Left renal pelvis (tissue), 4 donors: ENCODE measurements around the gene ACE. TPM values are rescaled to one million over a fixed set of nuclear protein-coding genes. Genes with fewer than 3 reads are reported as not detected.

Experiments used
- DNase-seq, 4 donors: peaks; one replicate each; pipeline ENCODE4 v3.0.0-alpha.2; 2013; ENCODE audit warnings: low read depth in 4 of 4, low spot score in 3 of 4
- polyA plus RNA-seq, 4 donors: library from polyadenylated mRNA; unstranded; fragments of 120-200 nt; gene quantifications; one replicate each; pipeline ENCODE4 v1.2.1, GENCODE V29; 2013; ENCODE audit not compliant: insufficient read length in 4 of 4

The ACE gene
- polyA plus RNA-seq, 4 donors: 3.5 to 18.2 (median 14.8) TPM

DNA sequence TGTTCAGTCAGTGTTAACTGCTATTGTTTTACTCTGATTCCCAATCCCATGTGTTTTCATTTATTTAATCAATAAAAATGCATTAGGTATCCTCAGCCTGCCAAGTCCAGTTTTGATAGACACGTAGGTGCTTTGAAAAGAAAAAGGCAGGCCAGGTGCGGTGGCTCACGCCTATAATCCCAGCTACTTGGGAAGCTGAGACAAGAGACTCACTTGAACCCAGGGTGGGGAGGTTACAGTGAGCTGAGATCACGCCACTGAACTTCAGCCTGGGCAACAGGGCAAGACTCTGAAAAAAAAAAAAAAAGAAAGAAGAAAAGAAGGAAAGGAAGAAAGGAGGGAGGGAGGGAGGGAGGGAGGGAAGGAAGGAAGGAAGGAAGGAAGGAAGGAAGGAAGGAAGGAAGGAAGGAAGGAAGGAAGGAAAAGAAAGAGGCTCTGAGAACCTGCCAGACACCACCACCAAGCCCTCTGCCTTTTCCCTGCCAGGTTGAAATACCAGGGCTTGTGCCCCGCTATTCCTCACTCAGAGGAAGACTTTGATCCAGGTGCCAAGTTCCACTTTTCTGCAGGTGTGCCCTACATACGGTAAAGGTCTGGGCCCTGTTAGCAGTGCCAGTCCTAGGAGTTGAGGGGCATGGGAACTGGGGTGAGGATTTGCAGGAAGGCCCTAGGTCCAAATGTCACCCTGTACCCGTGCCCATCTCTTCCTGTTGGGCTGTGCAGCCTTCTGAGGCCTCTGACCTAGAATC, 36.2 kb downstream of the ACE start:
- DNase-seq: no peak

DNA sequence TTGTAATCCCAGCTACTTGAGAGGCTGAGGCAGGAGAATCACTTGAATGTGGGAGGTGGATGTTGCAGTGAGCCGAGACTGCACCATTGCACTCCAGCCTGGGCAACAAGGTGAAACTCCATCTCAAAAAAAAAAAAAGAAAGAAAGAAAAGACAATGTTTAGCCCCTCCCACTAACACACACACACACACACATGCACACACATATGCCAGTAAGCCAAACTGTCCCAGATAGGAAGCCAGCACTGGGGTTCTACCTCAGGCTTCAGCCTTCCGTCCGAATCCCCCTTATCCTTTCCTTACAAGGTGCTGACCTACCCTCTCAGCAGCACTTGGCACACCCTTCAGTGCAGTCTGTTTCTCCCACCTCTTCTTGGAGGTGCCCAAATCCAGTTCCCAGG, 37.6 kb downstream of the ACE start:
- no peak for DNase-seq

DNA sequence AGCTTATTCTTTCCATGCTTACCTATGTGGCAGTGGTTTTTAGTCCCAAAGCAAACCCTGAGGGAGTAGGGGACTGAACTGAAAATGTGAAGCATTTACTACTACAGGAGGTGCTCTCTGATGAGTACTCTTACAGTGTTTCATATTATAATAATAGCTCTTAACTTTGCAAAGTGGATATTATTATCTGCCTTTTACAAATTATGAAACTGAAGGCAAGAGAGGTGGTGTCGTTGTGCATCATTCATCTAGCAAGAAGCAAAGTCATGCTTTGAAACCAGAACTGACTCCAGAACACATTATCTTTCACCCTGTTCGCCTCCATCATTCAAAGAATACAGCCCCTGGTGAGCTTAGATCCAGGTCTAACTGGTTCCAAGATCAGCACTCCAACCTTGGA, 38.1 kb downstream of the ACE start:
- no peak for DNase-seq

GRCh38 chr17:63515426-63515825, 38.6 kb downstream of the ACE start:
- DNase-seq: no peak

- DNase-seq: no peak
These were observed 40.3 kb downstream of the ACE start for GRCh38 chr17:63516910-63517824.

- DNase-seq: no peak
These were observed 41.1 kb downstream of the ACE start for GRCh38 chr17:63517825-63518534.

- no peak for DNase-seq
These were observed 42.4 kb downstream of the ACE start for GRCh38 chr17:63519116-63519881.

GRCh38 chr17:63519972-63520882, 43.4 kb downstream of the ACE start:
- peak in 2 of 4 donors; percentile 29 to 66 for DNase-seq

- DNase-seq: no peak
These were observed 46.5 kb downstream of the ACE start, which contains the start of gene KCNH6 for GRCh38 chr17:63523253-63523855. TSS of gene KCNH6 (plus strand) at chr17:63523358. CDS start at chr17:63523414, 56 bp downstream.

- DNase-seq: no peak
These were observed 47.2 kb downstream of the ACE start for GRCh38 chr17:63524051-63524450.

DNA sequence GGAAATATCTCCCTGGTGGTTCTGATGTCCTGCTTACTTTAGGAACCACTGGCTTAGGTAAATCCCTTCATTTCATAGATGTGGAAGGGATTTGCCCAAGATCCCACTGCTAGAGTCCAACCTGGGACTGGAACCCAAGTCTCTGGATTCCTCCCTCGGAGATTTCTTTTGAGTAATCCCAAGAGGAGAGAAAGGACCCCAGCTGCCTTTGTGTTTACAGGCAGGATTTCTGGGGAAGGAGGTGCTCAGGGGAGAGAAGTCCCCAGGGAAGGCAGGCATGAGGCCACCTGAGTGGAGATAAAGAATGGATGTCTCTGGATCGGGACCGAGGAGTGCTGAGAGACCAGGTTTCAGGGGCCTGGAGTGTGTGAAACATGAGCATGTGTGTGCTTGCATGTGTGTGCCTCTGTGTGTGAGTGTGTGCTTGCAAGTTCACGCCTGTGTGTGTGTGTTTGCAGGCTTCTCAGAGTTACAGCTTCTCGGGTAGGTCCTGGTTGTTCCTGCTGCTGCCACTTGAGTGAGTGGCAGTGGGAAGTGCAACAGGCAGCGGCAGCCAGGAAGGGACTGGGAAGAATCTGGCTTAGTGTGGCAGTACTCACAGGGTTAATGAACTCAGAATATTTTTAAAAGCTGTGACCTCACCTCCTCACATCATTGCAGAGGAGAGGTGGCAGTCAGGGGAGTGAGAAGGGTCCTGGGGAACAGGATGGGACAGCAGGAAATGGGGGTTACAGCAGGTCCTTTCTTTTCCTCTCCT, 48.5 kb downstream of the ACE start:
- no peak for DNase-seq

DNA sequence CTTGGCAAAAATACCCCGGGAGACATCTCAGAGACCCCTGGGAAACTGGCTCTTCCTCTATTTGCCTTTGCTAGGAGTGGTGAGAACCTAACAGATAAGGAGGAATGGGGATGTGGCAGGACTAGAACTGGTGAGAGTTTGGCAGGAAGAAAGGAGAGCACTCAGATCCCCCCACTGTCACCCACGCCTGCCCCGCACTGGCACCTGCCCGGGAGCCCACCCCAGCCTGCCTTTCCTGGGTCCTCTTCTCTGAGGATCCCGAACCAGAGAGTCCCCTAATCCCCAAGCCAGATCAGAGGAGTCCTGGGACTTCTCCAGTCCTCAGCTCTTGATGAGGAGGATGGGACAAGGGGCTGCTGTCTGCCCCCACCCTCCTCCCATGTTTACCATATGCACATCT, 50.0 kb downstream of the ACE start:
- no peak for DNase-seq

DNA sequence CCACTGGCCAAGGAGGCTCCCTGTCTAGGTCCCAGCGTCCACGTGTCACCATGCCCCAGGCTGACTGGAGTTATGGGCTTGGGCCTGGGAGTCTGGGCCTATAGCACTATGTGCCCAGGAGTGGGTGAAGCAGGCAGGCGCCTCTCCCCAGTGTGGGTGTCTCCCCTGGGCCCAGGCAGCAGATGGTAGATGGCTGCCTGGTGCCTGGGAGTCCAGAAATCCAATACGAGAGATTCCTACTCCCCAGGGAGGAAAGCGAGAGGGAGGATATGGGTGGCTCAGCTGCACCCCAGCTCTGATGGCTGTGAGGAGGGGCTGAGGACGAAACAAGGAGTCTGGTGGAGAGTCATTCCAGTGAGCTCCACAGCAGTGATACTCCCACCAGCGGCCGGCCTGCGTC, 51.3 kb downstream of the ACE start:
- no peak for DNase-seq

- DNase-seq: no peak
These were observed 53.1 kb downstream of the ACE start for GRCh38 chr17:63529711-63530556.

DNA sequence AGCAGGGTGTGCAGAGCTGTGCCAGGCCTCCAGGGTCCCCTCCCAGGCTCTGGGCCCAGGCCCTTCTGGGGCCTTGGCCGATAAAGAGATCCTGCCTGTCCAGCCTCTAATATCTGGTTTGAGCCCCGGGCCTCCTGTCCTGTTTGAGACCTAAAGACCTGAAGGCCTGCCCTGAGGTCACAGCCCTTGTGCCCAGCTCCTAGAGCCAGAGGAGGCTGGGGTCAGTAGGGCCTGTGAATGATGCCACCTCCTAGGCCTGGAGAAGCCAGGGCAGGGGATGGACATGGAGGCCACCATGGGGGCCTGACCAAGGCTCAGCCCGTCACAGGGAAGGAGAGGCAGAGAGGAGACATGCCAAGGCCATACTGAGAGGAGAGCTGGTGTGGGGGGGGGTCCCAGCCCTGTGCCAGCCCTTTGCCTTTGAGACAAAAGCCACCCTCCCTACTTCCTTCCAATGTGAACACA, 53.7 kb downstream of the ACE start:
- DNase-seq: no peak

- DNase-seq: no peak
These were observed 54.4 kb downstream of the ACE start for GRCh38 chr17:63531022-63531965.
